ENCODE measurements around the gene EDC4. TPM values are rescaled to one million over a fixed set of nuclear protein-coding genes. Genes with fewer than 3 reads are reported as not detected.
A peak's percentile ranks its signal among the peaks of the same experiment; 100 is the strongest.
"Not testable (repeated sequence)": the region's sequence is repeated elsewhere in the genome, so short reads cannot be mapped to it uniquely, and the experiment has no call there.

Gene EDC4, protein sequence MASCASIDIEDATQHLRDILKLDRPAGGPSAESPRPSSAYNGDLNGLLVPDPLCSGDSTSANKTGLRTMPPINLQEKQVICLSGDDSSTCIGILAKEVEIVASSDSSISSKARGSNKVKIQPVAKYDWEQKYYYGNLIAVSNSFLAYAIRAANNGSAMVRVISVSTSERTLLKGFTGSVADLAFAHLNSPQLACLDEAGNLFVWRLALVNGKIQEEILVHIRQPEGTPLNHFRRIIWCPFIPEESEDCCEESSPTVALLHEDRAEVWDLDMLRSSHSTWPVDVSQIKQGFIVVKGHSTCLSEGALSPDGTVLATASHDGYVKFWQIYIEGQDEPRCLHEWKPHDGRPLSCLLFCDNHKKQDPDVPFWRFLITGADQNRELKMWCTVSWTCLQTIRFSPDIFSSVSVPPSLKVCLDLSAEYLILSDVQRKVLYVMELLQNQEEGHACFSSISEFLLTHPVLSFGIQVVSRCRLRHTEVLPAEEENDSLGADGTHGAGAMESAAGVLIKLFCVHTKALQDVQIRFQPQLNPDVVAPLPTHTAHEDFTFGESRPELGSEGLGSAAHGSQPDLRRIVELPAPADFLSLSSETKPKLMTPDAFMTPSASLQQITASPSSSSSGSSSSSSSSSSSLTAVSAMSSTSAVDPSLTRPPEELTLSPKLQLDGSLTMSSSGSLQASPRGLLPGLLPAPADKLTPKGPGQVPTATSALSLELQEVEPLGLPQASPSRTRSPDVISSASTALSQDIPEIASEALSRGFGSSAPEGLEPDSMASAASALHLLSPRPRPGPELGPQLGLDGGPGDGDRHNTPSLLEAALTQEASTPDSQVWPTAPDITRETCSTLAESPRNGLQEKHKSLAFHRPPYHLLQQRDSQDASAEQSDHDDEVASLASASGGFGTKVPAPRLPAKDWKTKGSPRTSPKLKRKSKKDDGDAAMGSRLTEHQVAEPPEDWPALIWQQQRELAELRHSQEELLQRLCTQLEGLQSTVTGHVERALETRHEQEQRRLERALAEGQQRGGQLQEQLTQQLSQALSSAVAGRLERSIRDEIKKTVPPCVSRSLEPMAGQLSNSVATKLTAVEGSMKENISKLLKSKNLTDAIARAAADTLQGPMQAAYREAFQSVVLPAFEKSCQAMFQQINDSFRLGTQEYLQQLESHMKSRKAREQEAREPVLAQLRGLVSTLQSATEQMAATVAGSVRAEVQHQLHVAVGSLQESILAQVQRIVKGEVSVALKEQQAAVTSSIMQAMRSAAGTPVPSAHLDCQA (N-terminal part only)
- 100 to 1,000 TPM in 2 of 4 donors, 10 to 100 TPM in 2; 75.0 to 106 (median 97.3) TPM for polyA plus RNA-seq (ENCODE audit: insufficient read length in 4 of 4)

DNA sequence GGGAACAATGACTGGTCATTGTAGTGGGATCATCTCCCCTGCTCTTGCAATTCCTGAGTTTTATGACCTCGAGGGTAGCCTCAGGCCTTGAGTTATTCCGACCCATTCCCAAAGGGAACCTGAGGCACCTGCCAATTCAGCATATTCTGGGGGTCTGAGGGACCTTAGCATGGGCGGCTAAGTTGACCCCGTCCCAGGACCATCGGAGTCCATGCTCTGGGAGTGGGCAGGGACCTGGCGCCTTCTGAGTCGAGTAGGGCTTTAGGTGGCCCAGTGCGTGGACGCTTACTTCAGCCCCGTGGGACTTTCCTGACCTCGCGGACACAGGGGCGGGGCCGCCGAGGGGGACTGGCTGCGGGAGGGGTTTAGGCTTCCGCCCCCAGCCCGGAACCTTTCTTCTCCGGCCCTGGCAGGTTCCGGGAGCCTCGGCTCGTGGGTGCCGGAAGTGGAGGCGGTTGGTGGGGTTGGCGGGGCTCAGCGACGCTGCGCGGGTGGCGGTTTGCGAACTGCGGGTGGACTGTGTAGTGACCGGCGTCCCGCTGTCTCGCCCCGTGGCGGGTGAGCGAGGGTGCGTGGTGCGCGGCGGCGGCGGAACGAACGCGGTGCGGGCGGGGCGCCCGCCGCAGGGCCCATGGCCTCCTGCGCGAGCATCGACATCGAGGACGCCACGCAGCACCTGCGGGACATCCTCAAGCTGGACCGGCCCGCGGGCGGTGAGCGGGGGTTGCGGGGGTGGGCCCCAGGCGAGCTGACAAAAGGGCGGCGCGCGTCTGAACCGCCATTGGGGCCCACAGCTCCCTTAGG is at the start of gene EDC4:
Gene EDC4 (plus strand): TSS at position 422 of the 804 bp plus-strand sequence. CDS start 210 bp downstream, at position 632.
- peak in 1 of 4 donors; percentile 48 for DNase-seq (ENCODE audit: low read depth in 4 of 4, low spot score in 2 of 4)

DNA sequence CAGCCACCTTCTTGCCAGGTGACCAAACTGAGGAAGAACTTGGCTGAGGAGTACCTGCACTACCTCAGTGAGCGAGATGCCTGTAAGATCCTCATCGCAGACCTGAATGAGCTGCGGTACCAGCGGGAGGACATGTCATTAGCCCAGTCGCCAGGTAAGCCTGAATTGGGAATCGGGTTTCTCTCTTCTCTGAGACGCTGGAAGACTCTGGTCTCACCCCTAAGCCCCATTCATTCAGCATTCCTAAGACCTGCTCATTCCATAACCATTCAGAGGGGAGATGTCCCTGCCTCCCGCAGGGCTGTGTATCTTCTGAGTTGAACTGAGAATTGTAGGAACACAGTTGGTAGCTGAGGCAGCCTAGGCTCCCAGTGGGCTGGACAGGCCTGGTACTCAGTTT is 47.7 kb upstream of the EDC4 start:
- DNase-seq (ENCODE audit: low read depth in 4 of 4, low spot score in 2 of 4): no peak

GRCh38 chr16:67825906-67826305 is 46.9 kb upstream of the EDC4 start:
- DNase-seq (ENCODE audit: low read depth in 4 of 4, low spot score in 2 of 4): no peak

- DNase-seq (ENCODE audit: low read depth in 4 of 4, low spot score in 2 of 4): no peak
These were observed 44.2 kb upstream of the EDC4 start for GRCh38 chr16:67828651-67829050.

DNA sequence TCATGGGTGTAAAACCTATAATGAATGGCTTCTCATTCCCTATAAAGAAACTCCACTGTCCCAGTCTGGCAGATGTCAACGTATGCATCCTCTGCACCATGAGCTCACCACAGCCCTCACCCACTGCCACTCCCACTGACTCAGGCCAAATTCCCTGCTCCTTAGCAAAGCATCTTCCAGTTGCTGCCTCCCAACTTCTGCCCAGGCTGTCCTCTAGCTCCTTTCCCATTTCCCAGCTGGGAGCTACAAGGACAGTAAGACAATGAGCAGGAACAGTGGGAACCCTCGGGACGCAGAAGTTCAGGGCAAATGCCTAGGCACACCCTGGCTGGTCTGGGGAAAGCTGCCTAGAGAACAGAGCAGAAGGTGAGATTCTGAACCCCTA is 39.8 kb upstream of the EDC4 start:
- no peak for DNase-seq (ENCODE audit: low read depth in 4 of 4, low spot score in 2 of 4)

- peak in 2 of 4 donors; percentile 84 to 94 for DNase-seq (ENCODE audit: low read depth in 4 of 4, low spot score in 2 of 4)
These were observed 39.2 kb upstream of the EDC4 start for GRCh38 chr16:67833415-67834241.

DNA sequence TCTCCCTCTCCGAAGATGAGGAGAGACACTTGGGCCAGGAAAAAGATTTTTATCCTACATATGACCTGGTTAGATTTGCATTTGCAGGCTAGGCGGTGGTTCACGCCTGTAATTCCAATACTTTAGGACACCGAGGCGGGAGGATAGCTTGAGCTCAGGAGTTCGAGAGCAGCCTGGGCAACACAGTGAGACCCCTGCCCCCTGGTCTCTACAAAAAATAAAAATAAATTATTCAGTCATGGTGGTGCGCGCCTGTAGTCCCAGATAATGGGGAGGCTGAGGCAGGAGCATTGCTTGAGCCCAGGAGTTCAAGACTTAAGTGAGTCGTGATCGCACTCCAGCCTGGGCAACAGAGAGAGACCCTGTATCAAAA is 38.6 kb upstream of the EDC4 start:
- DNase-seq (ENCODE audit: low read depth in 4 of 4, low spot score in 2 of 4): no peak

DNA sequence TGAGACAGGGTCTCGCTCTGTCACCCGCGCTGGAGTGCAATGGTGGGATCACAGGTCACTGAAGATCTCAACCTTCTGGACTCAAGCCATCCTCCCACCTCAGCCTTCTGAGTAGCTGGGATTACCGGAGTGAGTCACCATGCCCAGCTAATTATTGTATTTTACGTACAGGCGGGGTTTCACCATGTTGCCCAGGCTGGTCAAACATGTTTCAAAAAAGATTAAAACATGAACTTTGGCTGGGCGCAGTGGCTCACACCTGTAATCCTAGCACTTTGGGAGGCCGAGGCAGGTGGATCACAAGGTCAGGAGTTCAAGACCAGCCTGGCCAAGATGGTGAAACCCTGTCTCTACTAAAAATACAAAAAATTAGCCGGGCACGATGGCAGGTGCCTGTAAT is 35.7 kb upstream of the EDC4 start:
- not testable (repeated sequence) for DNase-seq (ENCODE audit: low read depth in 4 of 4, low spot score in 2 of 4)

DNA sequence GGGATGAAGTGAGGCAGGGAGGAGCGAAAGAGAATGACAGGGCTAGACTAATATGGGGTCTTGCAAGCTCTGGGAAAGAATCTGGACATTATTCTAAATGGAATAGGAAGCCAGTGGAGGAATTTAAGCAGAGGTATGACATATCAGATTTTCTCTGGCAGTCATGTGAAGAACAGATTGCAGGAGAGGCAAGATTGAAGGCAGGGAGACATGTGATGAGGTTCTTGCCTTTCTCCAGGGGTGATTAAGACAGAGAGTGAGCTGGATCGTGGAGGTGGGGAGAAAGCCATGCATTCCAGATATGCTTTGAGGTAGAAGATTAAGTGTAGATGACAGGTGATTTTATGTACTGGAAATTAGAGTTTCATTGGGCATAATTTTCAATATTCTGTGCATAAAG is 35.0 kb upstream of the EDC4 start:
- DNase-seq (ENCODE audit: low read depth in 4 of 4, low spot score in 2 of 4): no peak

GRCh38 chr16:67841198-67841815 is 31.5 kb upstream of the EDC4 start:
- no peak for DNase-seq (ENCODE audit: low read depth in 4 of 4, low spot score in 2 of 4)

- peak; percentile 88 to 96 (median 94) for DNase-seq (ENCODE audit: low read depth in 4 of 4, low spot score in 2 of 4)
These were observed 30.9 kb upstream of the EDC4 start, which contains the start of gene THAP11 for GRCh38 chr16:67841816-67842508. Gene THAP11 (plus strand): TSS chr16:67842320. CDS start chr16:67842555, 235 bp downstream.

DNA sequence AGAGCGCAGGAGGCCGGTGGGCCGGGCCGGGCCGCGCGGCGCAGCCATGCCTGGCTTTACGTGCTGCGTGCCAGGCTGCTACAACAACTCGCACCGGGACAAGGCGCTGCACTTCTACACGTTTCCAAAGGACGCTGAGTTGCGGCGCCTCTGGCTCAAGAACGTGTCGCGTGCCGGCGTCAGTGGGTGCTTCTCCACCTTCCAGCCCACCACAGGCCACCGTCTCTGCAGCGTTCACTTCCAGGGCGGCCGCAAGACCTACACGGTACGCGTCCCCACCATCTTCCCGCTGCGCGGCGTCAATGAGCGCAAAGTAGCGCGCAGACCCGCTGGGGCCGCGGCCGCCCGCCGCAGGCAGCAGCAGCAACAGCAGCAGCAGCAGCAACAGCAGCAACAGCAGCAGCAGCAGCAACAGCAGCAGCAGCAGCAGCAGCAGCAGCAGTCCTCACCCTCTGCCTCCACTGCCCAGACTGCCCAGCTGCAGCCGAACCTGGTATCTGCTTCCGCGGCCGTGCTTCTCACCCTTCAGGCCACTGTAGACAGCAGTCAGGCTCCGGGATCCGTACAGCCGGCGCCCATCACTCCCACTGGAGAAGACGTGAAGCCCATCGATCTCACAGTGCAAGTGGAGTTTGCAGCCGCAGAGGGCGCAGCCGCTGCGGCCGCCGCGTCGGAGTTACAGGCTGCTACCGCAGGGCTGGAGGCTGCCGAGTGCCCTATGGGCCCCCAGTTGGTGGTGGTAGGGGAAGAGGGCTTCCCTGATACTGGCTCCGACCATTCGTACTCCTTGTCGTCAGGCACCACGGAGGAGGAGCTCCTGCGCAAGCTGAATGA is 30.1 kb upstream of the EDC4 start:
- DNase-seq (ENCODE audit: low read depth in 4 of 4, low spot score in 2 of 4): no peak

DNA sequence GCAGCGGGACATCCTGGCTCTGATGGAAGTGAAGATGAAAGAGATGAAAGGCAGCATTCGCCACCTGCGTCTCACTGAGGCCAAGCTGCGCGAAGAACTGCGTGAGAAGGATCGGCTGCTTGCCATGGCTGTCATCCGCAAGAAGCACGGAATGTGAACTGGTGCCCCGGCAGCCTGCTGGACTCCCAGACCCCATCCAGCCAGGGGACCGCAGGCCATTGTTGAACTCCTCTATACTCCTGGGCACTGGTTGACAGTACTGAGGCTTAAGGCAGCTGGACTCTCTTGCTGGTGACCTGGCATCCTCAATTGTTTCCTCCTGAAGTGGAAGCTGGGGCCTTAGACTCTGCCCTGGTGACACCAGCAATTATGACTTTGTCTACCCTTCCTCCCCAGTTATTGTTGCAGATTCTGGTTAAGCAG is 29.5 kb upstream of the EDC4 start:
- no peak for DNase-seq (ENCODE audit: low read depth in 4 of 4, low spot score in 2 of 4)

DNA sequence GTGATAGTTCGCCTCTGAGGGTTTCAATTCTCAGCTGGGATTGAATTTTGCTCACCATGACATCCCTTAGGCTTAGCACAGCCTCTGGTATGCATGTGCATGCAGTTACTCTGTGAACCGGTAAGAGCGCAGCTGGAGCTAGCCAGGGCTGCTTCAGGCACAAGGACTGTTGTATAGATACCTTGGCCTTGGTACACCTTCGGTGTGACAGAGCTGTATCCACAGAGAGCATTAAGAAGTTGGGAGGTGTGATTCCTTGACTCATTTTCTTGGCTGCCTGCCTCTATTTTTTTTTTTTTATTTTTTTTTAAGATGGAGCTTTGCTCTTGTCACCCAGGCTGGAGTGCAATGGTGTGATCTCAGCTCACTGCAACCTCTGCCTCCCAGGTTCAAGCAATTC is 28.4 kb upstream of the EDC4 start:
- DNase-seq (ENCODE audit: low read depth in 4 of 4, low spot score in 2 of 4): no peak

GRCh38 chr16:67845291-67846062 is 27.4 kb upstream of the EDC4 start:
- no peak for DNase-seq (ENCODE audit: low read depth in 4 of 4, low spot score in 2 of 4)

DNA sequence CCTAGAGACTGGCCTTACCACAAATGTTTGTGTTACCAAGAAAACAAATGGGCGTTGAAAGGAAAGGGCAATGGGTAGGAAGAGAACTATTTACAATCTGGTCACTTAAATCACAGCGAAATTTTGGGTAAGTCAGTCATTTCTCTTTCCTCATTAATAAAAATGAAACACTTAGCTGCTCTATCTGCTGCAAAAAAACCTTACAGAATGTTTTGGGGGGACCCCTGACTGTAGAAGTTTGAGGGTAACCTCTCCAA is 26.9 kb upstream of the EDC4 start:
- no peak for DNase-seq (ENCODE audit: low read depth in 4 of 4, low spot score in 2 of 4)

Data from left renal cortex interstitium (tissue), 4 donors.